Effector CD4-positive, alpha-beta T cell (primary cell): ENCODE data around the gene ARID2.

ENCODE experiments used
- DNase-seq: peaks from one replicate; pipeline ENCODE4 v3.0.0-alpha.2; 2020

Gene ARID2

GRCh38 chr12:45878630-45879255 is 149.2 kb downstream of the ARID2 start:
- no peak for DNase-seq

GRCh38 chr12:45879363-45879895 is 149.9 kb downstream of the ARID2 start:
- no peak for DNase-seq

GRCh38 chr12:45880533-45880932 is 151.0 kb downstream of the ARID2 start:
- DNase-seq: no peak

GRCh38 chr12:45883187-45883586 is 153.7 kb downstream of the ARID2 start:
- DNase-seq: no peak

- DNase-seq: no peak
Measured at GRCh38 chr12:45886685-45887084, 157.2 kb downstream of the ARID2 start.

- DNase-seq: no peak
Measured at GRCh38 chr12:45887544-45887943, 158.0 kb downstream of the ARID2 start.

GRCh38 chr12:45890276-45890675 is 160.8 kb downstream of the ARID2 start:
- no peak for DNase-seq

- DNase-seq: no peak
Measured at GRCh38 chr12:45893240-45893639, 163.7 kb downstream of the ARID2 start.

GRCh38 chr12:45895961-45896360 is 166.5 kb downstream of the ARID2 start:
- no peak for DNase-seq

GRCh38 chr12:45898094-45898493 is 168.6 kb downstream of the ARID2 start:
- no peak for DNase-seq

- DNase-seq: no peak
Measured at GRCh38 chr12:45907955-45908354, 178.4 kb downstream of the ARID2 start.

- no peak for DNase-seq
Measured at GRCh38 chr12:45909041-45909713, 179.7 kb downstream of the ARID2 start.

- DNase-seq: no peak
Measured at GRCh38 chr12:45912774-45913173, 183.3 kb downstream of the ARID2 start.

GRCh38 chr12:45913631-45914030 is 184.1 kb downstream of the ARID2 start:
- no peak for DNase-seq

GRCh38 chr12:45914090-45914489 is 184.6 kb downstream of the ARID2 start:
- no peak for DNase-seq

- no peak for DNase-seq
Measured at GRCh38 chr12:45915405-45915804, 185.9 kb downstream of the ARID2 start.

GRCh38 chr12:45918818-45919217 is 189.3 kb downstream of the ARID2 start:
- no peak for DNase-seq

- no peak for DNase-seq
Measured at GRCh38 chr12:45928309-45928708, 198.8 kb downstream of the ARID2 start.

- no peak for DNase-seq
Measured at GRCh38 chr12:45930369-45930768, 200.9 kb downstream of the ARID2 start.

- DNase-seq: no peak
Measured at GRCh38 chr12:45933504-45933903, 204.0 kb downstream of the ARID2 start.

GRCh38 chr12:45934956-45935355 is 205.4 kb downstream of the ARID2 start:
- no peak for DNase-seq

GRCh38 chr12:45938566-45938965 is 209.1 kb downstream of the ARID2 start:
- no peak for DNase-seq

GRCh38 chr12:45939759-45940158 is 210.3 kb downstream of the ARID2 start:
- no peak for DNase-seq

- DNase-seq: no peak
Measured at GRCh38 chr12:45944771-45945170, 215.3 kb downstream of the ARID2 start.

- DNase-seq: no peak
Measured at GRCh38 chr12:45946435-45946834, 216.9 kb downstream of the ARID2 start.
